GM19395 (cell line): ENCODE data around the gene NTNG1.

Experiments used
- ATAC-seq: cut with Tn5 transposase; IDR thresholded peaks from one replicate; pipeline ENCODE4 v1.9.1; 2021; ENCODE audit warnings: mild to moderate bottlenecking, moderate library complexity; ENCODE audit not compliant: unreplicated experiment

Gene NTNG1

GRCh38 chr1:107389410-107390396 lies 248.9 kb downstream of the NTNG1 start:
- no peak for ATAC-seq

- ATAC-seq = no peak
Observed at GRCh38 chr1:107394301-107394700, 253.5 kb downstream of the NTNG1 start.

DNA sequence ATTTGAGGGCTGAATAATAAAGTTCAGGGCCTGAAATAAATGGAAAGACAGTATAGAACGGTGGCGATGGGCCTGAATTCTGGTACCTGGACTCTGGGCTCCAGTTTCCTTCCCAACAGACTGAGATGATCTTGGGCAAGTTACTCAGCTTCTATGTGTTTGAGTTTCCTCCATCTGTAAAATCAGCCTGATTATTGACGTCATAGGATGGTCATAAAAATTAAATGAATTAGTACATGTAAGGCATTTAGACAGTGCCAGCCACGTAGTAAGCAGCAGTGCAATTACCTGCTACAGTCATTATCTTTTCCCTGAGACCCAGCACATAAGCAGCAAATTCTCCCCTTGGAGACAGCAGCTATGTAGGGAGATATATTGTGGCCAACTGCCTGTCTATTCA lies 260.9 kb downstream of the NTNG1 start:
- ATAC-seq = no peak

DNA sequence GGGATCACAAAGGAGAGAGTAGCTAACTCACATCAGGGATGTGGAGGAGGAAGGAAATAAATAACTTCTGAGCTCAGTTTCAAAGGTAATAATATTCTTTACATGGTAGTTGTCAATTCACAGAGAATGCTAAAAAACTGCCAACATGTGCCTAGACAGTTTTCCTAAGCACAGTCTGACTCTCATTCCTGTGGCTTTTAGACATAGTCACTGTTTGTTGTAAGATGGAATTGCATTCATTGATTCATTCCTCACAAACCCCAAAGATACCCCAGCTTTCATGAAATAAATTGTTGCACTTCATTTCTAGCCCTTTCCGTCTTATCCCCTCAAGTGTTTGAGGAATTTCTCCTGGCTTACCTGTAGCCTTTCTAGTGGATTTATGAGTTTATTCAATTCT lies 263.9 kb downstream of the NTNG1 start:
- no peak for ATAC-seq

GRCh38 chr1:107405236-107405635 lies 264.4 kb downstream of the NTNG1 start:
- ATAC-seq = no peak

DNA sequence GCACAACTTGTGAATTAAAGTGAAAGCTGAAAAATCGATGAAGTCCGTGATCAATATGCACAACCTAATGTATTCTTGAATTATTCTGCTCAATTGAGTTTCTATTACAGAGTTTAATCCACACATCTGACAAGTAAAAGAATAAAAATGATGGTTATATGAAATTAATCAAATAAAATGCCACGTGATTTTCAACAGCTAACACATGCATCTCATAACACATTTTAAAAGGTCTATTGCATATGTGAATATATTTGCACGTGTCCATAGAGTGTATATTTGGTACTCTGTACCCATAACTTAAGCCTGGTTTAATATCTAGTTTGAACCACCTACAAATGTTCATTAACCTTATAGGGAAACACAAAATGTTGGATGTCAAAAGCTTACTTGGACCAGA lies 266.2 kb downstream of the NTNG1 start:
- no peak for ATAC-seq

DNA sequence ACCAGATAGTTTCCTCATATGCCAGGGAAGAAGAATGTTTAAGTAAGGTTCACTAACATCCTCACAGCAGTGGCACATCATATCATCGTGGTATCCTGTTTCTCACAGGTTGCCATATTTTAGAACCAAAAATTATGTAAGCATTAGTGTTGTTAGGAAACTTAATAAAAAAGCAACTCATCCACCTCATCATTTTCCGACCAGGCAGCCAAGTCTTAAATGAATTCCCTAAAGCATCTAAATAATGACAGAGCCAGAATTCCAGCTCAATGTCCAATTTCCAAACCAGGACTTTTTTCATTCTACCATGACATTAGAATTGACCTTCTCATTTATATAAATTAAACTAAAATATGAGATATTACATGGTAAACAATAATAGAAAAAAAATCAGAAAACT lies 272.7 kb downstream of the NTNG1 start:
- no peak for ATAC-seq

DNA sequence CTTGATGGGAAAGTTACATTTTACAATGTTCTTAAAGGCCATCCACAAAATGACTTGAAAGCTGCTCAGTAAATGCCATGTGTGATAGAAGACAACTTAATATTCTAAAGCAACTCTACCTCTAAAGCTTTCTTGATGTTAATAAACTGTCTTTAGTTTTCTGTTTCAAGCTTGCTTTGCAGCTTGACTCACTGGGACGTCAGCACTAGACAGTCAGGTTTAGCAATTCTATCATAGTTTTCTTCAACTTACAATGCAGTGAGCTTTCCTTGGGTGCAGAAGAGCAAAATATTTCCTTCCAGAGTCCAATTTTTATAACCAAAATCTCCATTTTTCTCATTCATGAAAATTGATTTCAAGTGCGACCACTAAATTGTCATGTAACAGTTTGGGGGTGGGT lies 273.1 kb downstream of the NTNG1 start:
- ATAC-seq = no peak

DNA sequence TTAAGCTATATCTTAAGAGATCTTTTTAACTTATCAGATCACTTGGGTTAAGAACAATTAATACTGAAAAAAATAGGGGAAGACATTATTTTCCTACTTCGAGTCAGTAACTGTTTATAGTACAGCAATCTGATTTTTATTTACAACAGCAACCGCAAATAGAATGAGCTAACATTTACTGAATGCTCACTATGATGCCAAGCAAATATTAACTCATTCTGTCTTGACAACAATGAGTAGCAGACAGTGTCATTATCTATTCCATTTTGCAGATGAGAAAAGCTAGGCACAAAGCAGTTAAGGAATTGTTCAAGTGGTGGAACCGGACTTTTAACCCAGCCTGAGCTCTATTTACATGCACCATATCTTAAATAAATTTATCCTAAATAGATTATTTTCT lies 273.7 kb downstream of the NTNG1 start:
- no peak for ATAC-seq

- no peak for ATAC-seq
Observed at GRCh38 chr1:107415241-107415640, 274.4 kb downstream of the NTNG1 start.

DNA sequence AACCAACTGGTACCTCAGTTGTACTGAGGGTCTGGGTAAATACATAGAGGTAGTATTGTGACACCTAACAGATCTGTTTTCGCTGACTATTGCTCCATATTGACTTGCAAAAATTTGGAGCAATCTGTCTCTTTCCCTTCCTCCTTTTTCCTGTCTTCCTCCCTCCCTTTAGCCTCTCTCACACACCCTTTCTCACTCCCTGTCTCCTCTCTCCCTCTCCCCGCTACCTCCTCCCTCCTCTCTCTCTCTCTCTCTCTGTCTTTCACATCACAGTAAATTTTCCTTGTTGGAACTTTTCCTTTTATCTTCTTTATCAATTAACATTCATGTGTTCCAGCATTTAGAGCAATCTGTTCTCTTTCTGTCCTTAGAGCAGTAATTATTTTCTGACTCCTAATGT lies 278.2 kb downstream of the NTNG1 start:
- no peak for ATAC-seq

DNA sequence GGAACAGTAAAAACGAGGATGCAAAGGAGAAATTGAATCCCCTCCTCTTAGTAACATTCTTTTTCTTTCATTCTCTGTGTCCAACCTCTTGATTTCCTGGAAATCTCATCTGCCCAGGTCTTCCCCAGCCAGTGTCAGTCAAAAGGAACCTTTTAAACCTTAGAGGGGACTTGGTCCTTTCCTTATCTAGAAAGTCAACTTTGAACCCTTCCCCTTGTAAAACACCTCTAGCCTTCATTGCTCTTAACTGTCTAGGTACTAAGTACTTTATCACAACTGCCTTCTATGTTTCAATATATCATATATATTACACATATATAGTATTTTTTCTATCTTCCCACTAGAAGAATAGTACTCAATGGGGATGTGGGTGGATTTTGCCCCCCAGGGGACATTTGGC lies 282.1 kb downstream of the NTNG1 start:
- ATAC-seq = no peak

DNA sequence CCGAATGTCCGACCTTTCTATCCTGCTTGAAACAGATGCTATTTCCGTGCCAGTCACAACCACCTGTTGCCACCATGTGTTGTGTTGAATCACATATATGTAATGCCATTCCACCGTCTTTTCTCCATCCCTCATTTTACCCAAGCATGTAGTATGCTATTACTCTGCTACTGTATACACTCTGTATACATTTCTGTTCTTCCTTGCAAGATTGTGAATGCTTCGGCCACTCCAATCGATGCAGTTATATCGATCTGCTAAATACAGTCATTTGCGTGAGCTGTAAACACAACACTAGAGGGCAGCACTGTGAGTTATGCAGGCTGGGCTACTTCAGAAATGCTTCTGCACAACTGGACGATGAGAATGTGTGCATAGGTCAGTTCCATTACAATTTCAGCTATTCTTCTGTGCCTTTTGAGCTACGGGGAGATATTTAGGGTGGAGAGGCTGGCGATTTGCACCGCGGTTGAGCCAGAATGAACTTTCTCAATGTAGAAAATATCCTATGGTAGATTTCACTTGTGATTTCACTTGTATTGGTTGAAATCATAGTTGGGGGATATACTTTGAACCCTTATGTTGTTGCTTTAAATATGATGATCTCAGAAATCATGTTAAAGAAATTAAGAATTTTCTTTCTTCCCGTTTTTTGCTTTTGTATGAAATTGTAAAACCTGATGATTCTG lies 289.8 kb downstream of the NTNG1 start:
- ATAC-seq = peak; percentile 94

DNA sequence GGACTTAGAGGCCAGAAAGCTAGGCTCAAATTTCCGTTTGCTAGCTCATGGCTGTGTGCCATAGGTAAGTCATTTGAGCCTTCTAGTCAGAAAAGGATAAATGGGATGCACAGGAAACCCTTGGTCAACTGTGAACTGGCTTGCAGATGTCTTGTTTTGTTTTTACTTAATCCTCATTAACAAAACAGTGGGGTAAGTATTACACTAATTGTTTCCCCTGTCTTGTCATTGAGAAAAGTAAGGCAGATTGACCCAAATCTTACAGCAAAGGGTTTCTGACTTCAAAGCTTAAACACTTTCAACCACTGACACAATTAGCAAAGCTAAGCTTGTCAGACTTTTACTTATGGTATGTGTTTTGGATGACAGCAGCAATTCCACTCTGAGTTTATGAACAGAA lies 291.3 kb downstream of the NTNG1 start:
- no peak for ATAC-seq

DNA sequence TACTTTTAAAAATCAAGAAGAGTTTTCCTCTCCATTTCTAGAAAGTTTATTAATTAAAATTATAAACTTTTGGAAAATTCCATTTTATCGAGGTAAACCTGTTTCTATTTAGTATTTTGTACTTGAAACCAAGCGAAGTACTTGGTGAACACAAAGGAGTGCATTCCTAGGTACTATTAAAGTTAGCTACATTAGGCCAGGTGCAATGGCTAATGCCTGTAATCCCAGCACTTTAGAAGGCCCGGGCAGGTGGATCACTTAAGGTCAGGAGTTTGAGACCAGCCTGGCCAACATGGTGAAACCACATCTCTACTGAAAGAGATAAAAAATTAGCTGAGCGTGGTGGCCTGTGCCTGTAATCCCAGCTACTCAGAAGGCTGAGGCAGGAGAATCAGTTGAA lies 292.2 kb downstream of the NTNG1 start:
- no peak for ATAC-seq

DNA sequence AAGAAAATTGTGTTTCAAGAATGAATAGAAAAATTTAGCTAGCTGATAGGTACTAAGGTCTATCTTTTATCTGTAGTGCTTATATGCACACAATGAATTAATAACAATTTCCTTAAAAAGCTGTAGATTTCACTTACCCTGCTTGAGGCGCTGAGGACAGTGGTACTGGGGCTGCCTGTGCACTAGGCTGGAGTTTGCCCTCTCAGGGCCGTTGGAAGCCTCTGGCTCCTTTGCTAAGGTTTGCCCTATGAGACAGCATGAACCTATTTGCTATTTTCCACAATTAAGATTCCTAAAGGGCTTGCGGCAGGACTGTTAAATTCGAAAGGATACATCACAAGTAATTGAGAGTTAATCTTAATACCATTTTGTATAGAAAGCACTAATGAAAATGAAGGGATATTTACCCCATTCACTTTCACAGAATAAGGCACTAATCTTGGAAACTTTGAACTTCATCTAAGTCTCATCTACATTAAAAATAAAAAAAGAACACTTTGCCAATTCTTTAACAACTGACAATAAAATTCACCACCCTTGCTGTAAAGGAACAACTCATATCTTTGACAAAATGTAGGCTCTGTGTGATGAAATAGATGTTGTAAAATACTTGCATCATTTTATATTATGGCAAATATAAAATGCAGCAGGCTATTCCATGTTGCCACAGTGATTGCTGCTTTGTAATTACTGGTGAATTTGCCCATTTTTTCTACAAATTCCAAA lies 293.0 kb downstream of the NTNG1 start:
- ATAC-seq = no peak

GRCh38 chr1:107434361-107434693 lies 293.5 kb downstream of the NTNG1 start:
- ATAC-seq = no peak

DNA sequence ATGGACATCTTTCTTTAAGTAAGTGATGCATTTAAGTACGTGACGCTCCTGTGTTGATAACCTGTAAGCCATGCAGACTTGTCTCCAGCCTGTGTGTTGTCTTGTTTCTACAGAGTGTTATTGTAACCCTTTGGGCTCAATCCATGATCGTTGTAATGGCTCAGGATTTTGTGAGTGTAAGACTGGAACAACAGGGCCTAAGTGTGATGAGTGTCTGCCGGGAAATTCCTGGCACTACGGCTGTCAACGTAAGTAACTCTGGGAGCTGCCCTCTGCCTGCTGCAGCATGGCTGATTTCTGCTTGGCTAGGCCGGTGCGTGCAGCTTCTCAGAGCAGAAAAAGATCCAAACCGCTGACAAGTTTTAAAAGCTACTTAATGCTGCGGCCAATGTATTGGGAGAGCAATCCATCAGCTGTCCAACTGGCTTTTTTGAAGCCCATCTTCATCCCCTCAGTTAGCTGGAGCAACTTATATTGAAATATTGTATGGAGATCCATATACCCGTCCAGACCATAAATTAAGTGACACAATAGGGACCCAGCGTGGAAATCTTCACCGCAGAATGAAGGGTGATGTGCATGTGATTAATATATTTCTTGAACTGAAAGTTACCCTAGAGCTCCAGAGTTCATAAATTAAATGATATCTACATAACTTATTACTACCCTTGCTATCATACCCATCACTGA lies 295.9 kb downstream of the NTNG1 start:
- no peak for ATAC-seq

DNA sequence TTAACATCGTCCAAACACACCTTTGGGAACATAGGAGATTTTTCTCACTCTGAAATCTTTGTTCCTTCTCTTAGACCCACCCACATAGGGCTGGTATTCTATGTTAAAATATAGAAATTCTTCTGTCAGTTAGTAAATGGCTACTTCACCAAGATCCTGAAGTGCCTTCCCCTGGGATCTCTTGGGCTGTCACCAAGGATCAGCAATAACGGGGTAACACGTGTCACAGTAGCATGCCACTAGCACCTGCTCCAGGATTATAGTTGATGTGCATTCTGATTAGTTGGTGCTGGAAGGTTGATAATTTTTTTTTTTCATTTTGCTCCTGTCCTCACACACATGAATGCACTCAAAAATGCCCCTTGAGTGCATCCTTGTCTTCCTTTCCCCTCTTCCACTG lies 298.7 kb downstream of the NTNG1 start:
- ATAC-seq = no peak

DNA sequence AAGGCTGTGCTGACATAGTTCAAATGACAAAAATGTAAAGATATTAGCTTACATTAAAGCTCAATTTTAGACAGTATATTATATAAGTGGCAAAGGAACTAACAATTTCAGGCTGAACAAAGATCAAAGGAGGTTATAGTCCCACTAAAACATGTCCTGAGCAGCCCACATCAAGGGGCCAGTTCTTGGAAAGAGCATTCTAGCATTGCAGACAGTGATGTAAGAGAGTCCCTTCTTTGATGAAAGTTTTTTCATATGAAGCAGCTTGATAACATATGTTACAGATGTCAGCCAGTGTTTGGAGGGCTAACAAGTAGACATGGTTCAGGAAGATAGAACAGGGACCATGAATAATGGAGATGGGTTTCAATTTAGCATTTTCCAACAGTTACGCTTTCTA lies 301.7 kb downstream of the NTNG1 start:
- ATAC-seq = no peak

GRCh38 chr1:107443027-107443426 lies 302.2 kb downstream of the NTNG1 start:
- ATAC-seq = no peak
